DND-41 (cell line): ENCODE results near the gene FLNA.

Experiments
- EZH2 ChIP-seq: IDR thresholded peaks from 3 replicates; pipeline ENCODE4 v1.6.1; 2012; ENCODE audit warnings: borderline replicate concordance, low read depth, mild to moderate bottlenecking, moderate library complexity, low read length, inconsistent platforms; ENCODE audit not compliant: severe bottlenecking
- TF ChIP-seq, protein P1 (sequence below): IDR thresholded peaks from 2 replicates; pipeline ENCODE4 v1.5.1; 2012; ENCODE audit warnings: borderline replicate concordance, low read length, moderate library complexity, mild to moderate bottlenecking; ENCODE audit not compliant: poor library complexity, severe bottlenecking; ENCODE audit errors: extremely low read depth

DNA sequence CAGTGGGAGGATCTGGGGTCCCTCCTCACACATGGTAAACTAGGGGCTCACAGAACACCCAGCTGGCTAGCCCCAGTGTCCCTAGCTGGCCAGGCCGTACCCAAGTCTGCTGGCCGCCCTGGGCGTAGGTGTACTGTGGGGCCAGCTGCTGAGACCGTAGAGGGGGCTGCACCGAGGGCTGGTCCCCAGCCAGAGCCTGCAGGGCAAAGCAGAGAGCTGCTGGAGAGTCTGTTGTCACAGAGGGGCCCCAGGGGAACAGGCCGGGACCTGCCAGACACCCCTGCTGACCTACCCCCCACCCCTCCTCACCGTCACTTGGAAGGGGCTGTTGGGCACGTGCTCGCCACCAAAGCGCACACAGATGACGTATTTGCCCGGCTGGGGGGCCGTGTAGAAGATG lies 19.9 kb downstream of the FLNA start:
- TF ChIP-seq, protein P1, sequence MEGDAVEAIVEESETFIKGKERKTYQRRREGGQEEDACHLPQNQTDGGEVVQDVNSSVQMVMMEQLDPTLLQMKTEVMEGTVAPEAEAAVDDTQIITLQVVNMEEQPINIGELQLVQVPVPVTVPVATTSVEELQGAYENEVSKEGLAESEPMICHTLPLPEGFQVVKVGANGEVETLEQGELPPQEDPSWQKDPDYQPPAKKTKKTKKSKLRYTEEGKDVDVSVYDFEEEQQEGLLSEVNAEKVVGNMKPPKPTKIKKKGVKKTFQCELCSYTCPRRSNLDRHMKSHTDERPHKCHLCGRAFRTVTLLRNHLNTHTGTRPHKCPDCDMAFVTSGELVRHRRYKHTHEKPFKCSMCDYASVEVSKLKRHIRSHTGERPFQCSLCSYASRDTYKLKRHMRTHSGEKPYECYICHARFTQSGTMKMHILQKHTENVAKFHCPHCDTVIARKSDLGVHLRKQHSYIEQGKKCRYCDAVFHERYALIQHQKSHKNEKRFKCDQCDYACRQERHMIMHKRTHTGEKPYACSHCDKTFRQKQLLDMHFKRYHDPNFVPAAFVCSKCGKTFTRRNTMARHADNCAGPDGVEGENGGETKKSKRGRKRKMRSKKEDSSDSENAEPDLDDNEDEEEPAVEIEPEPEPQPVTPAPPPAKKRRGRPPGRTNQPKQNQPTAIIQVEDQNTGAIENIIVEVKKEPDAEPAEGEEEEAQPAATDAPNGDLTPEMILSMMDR = no peak
- no peak for TF ChIP-seq EZH2
